AG10803 (cell line): ENCODE results near the gene ARHGDIA.
"Not testable (repeated sequence)": the region's sequence is repeated elsewhere in the genome, so short reads cannot be mapped to it uniquely, and the experiment has no call there.

Source experiments
- DNase-seq: peaks from one replicate; pipeline ENCODE4 v3.0.0; 2010; ENCODE audit warnings: low read depth
- H3K4me3 ChIP-seq: 2 replicates; pipeline ENCODE4 v1.5.1; 2011; ENCODE audit warnings: mild to moderate bottlenecking, low read length, control low read depth
- TF ChIP-seq, protein P1 (sequence below): conservative IDR thresholded peaks from 2 replicates; pipeline ENCODE4 v1.5.1; 2011; ENCODE audit warnings: mild to moderate bottlenecking, low read length, control low read depth, inconsistent platforms

The ARHGDIA gene

DNA sequence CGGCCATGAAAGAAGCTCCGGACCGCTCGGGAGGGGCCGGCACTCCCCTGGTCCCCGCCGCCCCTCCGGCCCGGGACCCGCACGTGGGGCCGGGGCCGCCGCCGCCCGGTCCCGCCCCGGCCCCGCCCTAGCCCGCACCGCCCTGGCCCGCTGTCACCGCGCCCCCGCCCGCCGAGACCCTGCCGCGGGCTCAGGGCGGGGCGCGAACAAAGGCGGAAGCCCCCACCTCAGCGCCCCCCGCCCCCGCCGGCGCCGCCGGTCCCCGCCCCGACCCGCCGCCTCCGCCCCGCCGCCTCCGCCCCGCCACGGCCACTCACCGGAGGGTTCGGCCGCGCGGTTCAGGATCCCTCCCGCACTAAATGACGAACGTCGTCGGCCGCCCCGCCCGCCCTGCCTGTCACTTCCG lies at the start of gene ARHGDIA:
Gene ARHGDIA, minus strand, starts transcription at position 357 of the 406 bp plus-strand sequence. CDS start 1,407 bp downstream, outside the sequence.
- TF ChIP-seq, protein P1, sequence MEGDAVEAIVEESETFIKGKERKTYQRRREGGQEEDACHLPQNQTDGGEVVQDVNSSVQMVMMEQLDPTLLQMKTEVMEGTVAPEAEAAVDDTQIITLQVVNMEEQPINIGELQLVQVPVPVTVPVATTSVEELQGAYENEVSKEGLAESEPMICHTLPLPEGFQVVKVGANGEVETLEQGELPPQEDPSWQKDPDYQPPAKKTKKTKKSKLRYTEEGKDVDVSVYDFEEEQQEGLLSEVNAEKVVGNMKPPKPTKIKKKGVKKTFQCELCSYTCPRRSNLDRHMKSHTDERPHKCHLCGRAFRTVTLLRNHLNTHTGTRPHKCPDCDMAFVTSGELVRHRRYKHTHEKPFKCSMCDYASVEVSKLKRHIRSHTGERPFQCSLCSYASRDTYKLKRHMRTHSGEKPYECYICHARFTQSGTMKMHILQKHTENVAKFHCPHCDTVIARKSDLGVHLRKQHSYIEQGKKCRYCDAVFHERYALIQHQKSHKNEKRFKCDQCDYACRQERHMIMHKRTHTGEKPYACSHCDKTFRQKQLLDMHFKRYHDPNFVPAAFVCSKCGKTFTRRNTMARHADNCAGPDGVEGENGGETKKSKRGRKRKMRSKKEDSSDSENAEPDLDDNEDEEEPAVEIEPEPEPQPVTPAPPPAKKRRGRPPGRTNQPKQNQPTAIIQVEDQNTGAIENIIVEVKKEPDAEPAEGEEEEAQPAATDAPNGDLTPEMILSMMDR = no peak
- DNase-seq = no peak
- H3K4me3 ChIP-seq = peak within 1 kb of the TSS; percentile 81

DNA sequence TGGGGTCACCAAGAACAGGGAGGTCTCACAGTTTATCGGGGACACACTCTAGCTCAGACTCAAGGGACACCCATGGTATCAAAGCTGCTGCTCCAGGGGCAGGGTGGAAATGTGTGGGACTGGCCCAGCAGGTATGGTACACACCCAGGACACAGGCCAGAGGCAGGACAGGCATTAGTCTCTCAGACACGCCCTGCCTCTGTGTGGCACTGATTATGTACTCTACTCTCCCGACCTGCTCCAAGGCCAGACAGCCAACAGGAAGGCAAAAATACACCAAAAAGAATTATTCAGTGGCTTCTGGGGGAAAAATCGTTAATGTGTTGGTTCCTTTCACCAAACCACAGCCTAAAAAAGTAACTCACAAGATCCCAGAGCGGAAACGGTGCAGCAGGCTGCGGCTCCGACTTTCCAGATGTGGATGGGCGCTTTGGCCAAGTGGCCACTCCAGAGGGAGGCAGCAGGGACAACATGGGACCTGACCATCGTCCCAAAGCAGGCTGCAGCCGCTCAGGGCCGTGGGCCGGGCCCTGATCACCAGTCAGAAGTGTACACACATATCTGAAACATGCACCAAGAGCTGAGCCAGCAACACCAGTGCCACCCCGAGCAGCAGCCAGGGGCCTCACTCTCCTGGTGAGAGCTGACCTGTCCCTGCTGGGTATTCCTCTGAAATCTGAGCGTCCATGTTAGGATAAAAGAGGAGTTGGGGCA lies 47.9 kb upstream of the ARHGDIA start:
- TF ChIP-seq, protein P1 = no peak
- no peak for DNase-seq
- no peak overlapping the region for H3K4me3 ChIP-seq

DNA sequence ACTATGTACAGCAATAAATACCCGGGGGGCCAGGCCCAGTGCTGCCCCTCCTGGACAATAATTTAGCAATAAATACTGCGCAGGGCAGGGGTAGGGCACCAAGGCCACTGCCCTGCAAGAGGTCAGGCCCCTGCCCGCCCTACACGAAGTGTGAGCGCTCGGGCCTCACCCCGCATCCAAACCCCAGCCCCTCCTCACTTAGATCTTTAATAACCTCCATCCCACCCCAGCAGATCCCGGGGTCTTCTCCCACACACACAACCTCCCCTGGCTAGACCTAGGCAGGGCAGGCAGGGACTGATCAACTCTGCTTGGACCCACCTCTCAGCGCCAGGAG lies 47.2 kb upstream of the ARHGDIA start:
- not testable (repeated sequence) for H3K4me3 ChIP-seq, DNase-seq

DNA sequence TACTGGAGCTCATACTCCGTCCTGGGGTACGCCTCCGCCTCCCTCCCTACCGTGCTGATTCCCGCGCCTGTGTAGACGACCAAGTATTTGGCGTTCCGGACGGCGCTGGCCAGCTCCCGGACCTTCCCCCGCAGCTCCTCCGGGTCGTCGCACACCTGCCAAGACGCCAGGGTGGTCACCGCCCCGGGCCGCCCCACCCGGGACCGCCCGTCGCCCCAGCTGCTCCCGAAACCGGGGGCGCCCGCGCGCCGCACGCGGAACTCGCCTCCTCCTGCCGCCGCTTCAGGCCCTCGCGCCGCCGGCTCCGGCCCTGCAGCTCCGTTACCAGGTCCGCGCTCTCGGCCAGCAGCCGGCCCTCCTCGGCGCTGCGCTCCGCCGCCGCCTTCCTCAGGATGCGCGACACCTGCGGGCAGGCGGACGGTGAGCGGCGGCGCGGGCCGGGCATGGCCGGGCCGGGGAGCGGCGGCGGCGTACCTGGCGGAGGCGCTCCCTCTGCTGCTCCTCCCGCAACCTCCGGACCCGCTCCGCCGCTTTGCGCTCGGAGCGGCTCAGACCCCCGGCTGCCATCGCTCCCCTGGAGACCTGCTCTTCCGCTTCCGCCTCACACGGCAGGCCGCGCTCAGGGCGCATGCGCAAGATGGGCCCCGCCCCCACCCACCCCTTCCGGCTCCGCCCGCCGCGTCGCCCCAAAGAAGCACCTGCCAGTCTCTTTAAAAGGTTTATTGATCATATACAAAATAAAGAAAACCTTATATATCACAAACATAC lies 46.6 kb upstream of the ARHGDIA start, which contains the start of gene SIRT7:
Gene SIRT7, minus strand, starts transcription at position 612 of the 768 bp plus-strand sequence. Its CDS starts 45 bp downstream, at position 567.
- H3K4me3 ChIP-seq = peak within 1 kb of the TSS; percentile 58
- TF ChIP-seq, protein P1 = no peak
- peak; percentile 58 for DNase-seq

DNA sequence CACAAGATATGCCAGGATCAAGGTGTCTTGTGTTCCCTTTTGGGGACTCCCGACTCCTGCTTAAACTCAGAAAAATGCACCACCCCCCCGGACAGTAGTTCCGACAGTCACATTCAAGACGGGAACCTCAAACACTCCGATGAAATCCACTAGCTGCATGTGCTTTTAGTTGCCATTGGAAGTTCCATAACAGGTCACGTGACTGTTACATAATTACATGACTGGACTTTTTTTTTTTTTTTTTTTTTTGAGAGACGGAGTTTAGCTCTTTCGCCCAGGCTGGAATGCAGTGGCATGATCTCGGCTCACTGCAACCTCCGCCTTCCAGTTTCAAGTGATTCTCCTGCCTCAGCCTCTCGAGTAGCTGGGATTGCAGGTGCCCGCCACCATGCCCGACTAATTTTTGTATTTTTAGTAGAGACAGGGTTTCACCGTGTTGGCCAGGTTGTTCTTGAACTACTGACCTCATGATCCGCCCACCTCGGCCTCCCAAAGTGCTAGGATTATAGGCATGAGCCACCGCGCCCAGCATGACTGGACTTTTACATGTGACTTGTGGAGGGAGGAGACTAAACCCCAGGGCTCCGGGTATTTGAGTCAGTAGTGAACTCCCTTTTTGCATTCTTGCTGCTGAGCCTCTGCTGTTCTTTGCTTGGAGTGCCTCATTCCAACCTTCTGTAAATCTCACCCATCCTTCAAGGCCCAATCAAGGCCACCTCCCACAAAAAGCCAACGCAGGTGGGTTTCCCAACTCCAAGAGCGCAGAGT lies 45.3 kb upstream of the ARHGDIA start:
- peak overlapping the region; percentile 58 for H3K4me3 ChIP-seq
- TF ChIP-seq, protein P1 = no peak

DNA sequence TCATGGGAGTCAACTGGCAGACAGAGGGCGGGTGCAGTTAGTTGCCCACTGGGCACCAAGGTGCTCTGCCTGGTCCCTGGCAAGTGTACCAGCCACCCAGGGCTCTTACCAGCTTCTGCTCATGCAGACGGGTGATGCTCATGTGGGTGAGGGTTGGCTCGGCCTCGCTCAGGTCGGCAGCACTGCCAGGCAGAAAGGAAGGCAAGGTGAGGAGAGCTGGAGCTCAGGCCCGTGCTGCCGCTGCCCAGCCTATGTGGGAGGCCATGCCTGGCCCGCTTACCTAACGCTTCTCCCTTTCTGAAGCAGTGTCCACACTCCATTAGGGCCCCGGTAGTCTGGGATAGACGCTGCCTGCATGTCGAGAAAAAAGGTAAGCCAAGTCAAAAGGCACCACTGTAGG lies 44.2 kb upstream of the ARHGDIA start:
- no peak overlapping the region for H3K4me3 ChIP-seq
- TF ChIP-seq, protein P1 = no peak
- DNase-seq = no peak

More for the DNA sequence above, 45.3 kb upstream of the ARHGDIA start:
- peak; percentile 57 for DNase-seq

DNA sequence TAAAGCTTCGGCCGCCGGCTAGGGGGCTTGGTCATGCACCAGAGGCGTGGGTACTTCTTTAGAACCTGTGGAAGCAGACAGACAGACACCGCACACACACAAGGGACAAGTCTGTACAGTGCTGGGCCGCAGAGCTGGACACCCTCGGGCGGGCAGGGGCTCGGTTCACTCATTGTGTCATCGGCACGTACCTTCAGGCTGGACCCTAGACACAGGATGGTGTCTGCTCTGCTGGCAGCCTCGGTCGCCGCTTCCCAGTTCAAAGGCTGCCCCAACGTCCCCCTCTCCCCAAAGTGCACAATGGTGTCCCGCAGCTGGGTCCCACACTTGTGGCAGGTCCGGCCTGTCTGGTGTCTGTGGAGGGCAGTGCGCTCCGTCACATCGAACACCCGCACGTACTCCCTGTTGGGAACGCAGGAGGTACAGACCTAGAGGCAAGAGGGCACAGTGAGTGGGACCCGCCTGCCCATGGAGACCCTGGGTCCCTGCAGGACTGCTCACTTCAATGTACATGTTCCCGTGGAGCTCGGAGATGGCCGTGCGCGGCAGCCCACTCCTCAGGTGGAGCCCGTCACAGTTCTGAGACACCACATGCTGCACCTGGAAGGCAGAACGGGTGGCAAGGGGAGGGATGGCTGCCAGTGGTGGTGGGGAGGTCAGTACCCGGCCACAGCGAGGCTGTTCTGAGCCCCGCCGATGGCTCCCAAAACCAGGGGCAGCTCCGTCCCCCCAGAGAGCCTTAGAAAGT lies 43.1 kb upstream of the ARHGDIA start:
- TF ChIP-seq, protein P1 = no peak
- H3K4me3 ChIP-seq = no peak overlapping the region
- no peak for DNase-seq
